ENCODE results near the gene VPS33B.

VPS33B gene

DNA sequence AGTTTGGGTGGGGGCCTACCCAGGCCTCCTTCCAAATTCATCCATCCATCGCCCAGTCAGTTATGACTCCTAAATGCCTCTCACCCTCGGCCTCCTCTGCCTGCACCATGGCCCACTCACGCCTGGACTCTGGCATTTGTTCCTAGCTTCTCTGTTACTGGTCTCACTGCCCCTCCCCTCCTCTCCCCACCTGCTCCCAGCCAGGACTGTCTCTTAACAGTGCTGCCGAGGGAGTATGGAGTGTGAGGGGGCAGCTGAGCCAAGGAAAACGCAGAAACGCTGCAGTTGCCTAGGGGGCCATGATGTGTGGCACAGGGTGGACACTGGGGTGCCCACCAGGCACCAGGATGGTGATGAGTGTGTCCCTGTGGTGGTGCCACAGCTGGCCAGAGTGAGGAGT is 64.6 kb downstream of the VPS33B start:
- DNase-seq: no peak

DNA sequence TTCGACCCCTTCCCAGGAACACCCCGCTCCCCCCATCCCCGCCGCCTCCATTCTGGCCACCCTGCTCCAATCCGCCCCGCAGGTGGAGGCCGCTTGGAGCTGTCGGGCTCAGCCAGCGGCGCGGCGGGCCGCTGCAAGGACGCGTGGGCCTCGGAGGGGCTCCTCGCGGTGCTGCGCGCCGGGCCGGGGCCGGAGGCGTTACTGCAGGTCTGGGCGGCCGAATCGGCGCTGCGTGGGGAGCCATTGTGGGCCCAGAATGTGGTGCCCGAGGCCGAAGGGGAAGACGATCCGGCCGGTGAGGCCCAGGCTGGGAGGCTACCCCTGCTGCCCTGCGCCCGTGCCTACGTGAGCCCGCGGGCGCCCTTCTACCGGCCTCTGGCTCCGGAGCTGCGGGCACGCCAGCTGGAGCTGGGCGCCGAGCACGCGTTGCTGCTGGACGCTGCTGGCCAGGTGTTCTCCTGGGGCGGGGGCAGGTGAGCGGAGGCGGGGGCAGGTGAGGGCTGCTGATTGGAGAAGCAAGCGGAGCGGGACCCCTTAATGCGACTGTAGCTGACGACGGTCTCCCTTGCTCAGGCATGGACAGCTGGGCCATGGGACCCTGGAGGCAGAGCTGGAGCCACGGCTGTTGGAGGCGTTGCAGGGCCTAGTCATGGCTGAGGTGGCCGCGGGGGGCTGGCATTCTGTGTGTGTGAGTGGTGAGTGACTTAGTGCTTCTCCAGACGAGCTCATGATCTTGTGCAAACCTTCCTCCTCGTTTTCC is 65.2 kb downstream of the VPS33B start:
- DNase-seq: no peak
- Mint-ChIP-seq H3K4me3 (peak overlapping the region; percentile 60 to 70), H3K27ac (no peak overlapping the region), H3K4me1 (ENCODE audit: low read depth in 2 of 2) (peaks cover 3 to 10% of the 10 kb centered on the region in 2 donors), H3K9me3 (no peaks in the 10 kb centered on the region), H3K36me3 (ENCODE audit: insufficient read depth) (peaks cover 19% of the 10 kb centered on the region), H3K27me3 (no peaks in the 10 kb centered on the region)
- ATAC-seq (replicated peaks): no peak

More for the DNA sequence above, 64.6 kb downstream of the VPS33B start:
- Mint-ChIP-seq H3K9me3 (no peaks in the 10 kb centered on the region), H3K27me3 (no peaks in the 10 kb centered on the region), H3K27ac (no peak overlapping the region), H3K4me3 (peak overlapping the region; percentile 60 to 70), H3K36me3 (ENCODE audit: insufficient read depth) (peaks cover 19% of the 10 kb centered on the region), H3K4me1 (ENCODE audit: low read depth in 2 of 2) (peaks cover 3 to 10% of the 10 kb centered on the region in 2 donors)
- ATAC-seq (replicated peaks): no peak

DNA sequence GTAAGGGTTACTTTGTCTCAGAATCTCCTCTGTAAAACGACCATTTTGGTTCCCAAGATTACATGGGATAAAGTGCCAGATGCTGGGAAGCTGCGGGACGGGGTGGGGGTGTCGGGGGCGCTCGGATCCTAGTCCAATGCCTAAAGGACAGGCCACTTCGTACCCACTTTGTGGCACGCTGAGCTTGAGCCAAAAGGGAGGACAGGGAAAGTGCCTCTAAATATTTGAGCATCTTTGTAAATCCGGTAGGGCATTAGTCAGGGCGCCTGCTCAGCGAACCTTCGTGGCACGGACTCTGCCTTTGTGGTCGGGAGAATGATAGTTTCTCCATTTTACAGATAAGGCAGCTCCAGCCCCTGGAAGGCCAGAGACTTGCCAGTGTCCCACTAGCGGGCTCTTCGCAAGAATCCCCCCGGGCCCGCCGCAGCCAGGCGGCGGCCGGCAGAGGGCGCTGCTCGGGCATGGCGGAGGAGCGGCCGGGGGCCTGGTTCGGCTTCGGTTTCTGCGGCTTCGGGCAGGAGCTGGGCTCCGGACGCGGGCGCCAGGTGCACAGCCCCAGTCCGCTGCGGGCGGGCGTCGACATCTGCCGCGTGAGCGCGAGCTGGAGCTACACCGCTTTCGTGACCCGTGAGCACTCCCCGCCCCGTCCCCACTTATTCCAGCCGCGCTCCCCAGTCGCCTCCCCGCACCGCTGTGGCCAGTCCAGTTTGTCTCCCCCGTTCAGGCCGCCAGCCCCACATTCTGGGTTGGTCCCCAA is 65.9 kb downstream of the VPS33B start:
- Mint-ChIP-seq H3K36me3 (ENCODE audit: insufficient read depth) (peaks cover 22% of the 10 kb centered on the region), H3K4me3 (peak overlapping the region; percentile 52 to 84), H3K27ac (no peak overlapping the region), H3K27me3 (no peaks in the 10 kb centered on the region), H3K9me3 (no peaks in the 10 kb centered on the region), H3K4me1 (ENCODE audit: low read depth in 2 of 2) (peaks cover 3 to 10% of the 10 kb centered on the region in 2 donors)
- peak; percentile 21 to 36 (median 26) for DNase-seq
- no peak for ATAC-seq (replicated peaks)

DNA sequence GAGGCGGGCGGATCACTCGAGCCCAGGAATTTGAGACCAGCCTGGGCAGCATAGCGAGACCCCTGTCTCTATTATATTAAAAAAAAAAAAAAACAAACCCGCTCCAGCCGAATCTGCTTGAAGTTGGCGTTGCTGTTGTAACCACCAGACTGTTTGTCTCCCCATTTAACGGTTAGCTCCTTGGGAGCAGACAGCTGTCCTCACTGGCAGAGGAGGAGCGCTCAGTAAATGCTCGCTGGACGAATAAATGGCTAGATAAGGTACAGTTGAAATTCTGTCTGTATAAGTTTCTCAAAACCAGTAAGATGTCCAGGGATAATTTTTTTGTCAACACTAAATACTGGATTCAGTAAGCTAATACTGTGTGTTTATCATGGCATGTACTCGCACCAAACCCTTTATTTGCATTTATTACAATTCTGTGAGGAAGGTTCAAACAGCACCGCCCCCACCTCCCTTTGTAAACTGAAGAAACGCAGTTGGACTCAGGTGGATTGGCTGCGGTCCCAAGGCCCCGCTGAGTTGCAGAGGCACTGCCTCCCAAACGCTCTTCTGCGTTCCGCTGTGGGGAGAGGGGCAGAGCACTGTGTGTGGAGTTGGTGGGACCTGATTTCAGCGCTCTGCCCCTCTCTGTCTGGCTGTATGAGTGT is 66.6 kb downstream of the VPS33B start:
- H3K4me3 Mint-ChIP-seq: peak overlapping the region; percentile 81 to 84
- no peaks in the 10 kb centered on the region for H3K9me3 Mint-ChIP-seq
- peak overlapping the region in 1 of 2 donors; percentile 86 for H3K27ac Mint-ChIP-seq
- H3K36me3 Mint-ChIP-seq (ENCODE audit: insufficient read depth): peaks cover 18% of the 10 kb centered on the region
- peaks cover 3 to 10% of the 10 kb centered on the region in 2 donors for H3K4me1 Mint-ChIP-seq (ENCODE audit: low read depth in 2 of 2)
- DNase-seq: no peak
- no peaks in the 10 kb centered on the region for H3K27me3 Mint-ChIP-seq
- ATAC-seq (replicated peaks): no peak

DNA sequence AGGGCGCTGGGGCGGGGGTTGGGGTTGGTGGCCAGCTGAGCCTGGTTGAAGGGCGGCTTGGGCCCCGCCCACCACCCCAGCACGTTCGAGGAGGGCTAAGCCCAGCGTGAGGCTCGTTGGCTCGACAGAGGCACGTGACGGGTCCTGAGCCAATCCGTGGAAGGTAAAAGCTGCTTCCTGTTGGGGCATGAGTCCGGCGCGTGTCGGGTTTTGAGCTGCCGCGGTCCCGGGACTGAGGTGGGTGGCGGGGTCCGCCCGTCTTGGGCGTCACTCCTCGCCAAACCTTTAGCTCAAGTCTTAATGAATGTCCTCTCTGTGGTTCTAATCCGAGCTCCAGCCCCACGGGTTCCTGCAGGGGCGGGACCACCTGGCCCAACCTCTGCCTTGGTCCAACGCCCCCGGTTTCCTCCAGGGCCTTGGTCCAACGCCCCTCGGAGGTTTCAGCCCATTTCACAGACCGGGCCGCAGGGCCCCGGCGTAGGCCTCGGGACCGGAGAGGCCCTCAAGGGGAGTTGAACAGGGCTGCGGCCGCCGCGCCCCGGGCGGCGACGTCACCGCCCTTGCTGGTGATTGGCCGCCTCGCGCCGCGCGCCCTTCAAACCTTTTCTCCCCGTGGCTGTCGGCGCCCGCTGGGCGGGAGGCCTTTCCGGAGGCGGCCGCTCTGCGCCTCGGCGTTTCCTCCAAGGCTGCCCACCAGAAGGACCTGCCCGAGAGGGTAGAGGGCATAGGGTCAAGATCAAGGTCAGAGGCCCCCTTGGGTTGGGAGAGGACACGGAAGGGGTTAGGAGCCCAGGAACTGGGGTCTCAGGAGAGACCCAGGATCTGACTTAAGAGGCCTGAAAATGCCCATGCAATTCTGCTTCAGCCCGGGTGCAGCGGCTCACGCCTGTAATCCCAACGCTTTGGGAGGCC is 67.4 kb downstream of the VPS33B start, which contains the start of gene RCCD1:
Gene RCCD1 (plus strand): TSS at position 173 of the 912 bp plus-strand sequence. CDS start 1,851 bp downstream, outside the sequence.
- ATAC-seq (replicated peaks) (peak; percentile 96), DNase-seq (peak; percentile 78 to 82 (median 79))
- H3K9me3 Mint-ChIP-seq: no peaks in the 10 kb centered on the region
- peak within 1 kb of the TSS; percentile 86 to 94 for H3K27ac Mint-ChIP-seq
- H3K4me1 Mint-ChIP-seq (ENCODE audit: low read depth in 2 of 2): peaks cover 3 to 10% of the 10 kb centered on the region in 2 donors
- H3K4me3 Mint-ChIP-seq: peak within 1 kb of the TSS; percentile 81 to 84
- no peaks in the 10 kb centered on the region for H3K27me3 Mint-ChIP-seq
- H3K36me3 Mint-ChIP-seq (ENCODE audit: insufficient read depth): peaks cover 15% of the 10 kb centered on the region

DNA sequence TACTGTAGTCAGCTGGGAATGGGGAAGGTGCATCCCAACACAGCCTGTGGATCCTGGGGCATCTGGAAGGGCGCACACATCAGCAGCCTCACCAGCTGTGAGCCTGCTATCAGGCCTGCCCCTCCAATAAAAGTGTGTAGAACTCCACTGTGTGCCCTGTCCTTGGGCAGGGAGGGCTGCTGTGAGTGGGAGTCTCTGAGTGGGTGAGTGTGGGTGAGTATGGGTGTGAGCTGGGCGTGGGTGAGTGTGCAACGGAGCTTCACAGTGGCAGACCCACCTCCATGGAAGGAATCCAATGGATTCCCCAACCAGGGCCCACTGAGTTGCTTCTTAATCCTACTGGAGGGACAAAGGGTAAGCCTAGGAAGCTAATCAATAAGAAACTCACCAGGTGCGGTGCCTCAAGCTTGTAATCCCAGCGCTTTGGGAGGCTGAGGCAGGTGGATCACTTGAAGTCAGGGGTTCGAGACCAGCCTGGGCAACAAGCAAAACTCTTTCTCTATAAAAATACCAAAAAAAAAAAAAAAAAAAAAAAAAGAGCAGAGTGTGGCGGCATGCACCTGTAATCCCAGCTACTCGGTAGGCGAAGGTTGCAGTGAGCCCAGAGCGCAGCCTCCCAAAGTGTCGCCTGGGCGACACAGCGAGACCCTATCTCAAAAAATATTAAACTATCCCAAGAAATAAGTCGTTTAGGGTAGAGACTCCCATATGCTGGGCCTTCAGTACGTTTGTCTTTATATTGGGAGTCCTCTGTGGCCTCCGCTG is 68.3 kb downstream of the VPS33B start:
- H3K9me3 Mint-ChIP-seq: no peaks in the 10 kb centered on the region
- H3K4me3 Mint-ChIP-seq: peak overlapping the region; percentile 81 to 84
- peak overlapping the region; percentile 86 to 94 for H3K27ac Mint-ChIP-seq
- H3K4me1 Mint-ChIP-seq (ENCODE audit: low read depth in 2 of 2): peaks cover 3 to 10% of the 10 kb centered on the region in 2 donors
- DNase-seq: no peak
- H3K36me3 Mint-ChIP-seq (ENCODE audit: insufficient read depth): peaks cover 16% of the 10 kb centered on the region
- no peak for ATAC-seq (replicated peaks)
- no peaks in the 10 kb centered on the region for H3K27me3 Mint-ChIP-seq

DNA sequence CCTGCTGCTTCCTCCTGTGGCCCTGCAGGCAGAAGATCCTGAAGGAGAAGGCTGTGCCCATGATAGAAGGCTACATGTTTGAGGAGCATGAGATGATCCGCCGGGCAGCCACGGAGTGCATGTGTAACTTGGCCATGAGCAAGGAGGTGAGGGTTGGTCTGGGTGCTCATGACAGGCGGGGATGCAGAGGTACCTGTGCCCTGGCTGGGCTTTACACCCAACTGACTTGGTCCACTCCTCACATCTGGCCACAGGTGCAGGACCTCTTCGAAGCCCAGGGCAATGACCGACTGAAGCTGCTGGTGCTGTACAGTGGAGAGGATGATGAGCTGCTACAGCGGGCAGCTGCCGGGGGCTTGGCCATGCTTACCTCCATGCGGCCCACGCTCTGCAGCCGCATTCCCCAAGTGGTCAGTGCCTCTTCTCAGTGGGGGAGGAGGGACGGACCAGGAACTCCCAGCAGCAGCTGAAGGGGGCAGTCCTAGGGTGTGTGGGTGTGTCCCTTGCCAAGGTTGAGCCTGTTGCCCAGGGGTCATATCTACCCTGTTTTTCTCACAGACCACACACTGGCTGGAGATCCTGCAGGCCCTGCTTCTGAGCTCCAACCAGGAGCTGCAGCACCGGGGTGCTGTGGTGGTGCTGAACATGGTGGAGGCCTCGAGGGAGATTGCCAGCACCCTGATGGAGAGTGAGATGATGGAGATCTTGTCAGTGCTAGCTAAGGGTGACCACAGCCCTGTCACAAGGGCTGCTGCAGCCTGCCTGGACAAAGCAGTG is 69.3 kb downstream of the VPS33B start:
- H3K4me3 Mint-ChIP-seq: peak overlapping the region in 1 of 2 donors; percentile 84
- DNase-seq: no peak

DNA sequence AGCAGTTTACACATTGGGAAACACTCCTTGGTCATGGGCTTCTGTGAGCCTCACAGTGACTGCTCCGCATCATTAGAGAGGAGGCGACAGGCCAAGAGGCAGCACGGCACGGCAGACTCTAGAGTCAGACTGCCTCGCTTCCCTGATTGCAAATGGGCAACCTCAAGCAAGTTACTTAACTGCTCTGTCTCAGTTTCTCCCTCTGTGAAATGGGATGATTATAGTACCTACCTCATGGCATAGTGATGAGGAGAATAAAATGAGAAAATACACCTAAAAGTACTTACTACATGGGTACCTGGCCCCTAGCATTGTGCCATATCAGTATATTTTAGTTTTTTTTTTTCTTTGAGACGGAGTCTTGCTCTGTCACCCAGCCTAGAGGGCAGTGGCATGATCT is 71.7 kb downstream of the VPS33B start:
- Mint-ChIP-seq H3K27ac (no peak overlapping the region), H3K36me3 (ENCODE audit: insufficient read depth) (peaks cover 37% of the 10 kb centered on the region), H3K9me3 (no peaks in the 10 kb centered on the region), H3K4me1 (ENCODE audit: low read depth in 2 of 2) (peaks cover 3 to 10% of the 10 kb centered on the region in 2 donors), H3K27me3 (no peaks in the 10 kb centered on the region), H3K4me3 (no peak overlapping the region)
- ATAC-seq (replicated peaks): no peak
- DNase-seq: no peak

More for the DNA sequence above, 69.3 kb downstream of the VPS33B start:
- Mint-ChIP-seq H3K9me3 (no peaks in the 10 kb centered on the region), H3K27ac (no peak overlapping the region), H3K36me3 (ENCODE audit: insufficient read depth) (peaks cover 26% of the 10 kb centered on the region), H3K27me3 (no peaks in the 10 kb centered on the region), H3K4me1 (ENCODE audit: low read depth in 2 of 2) (peaks cover 3 to 10% of the 10 kb centered on the region in 2 donors)
- ATAC-seq (replicated peaks): no peak

DNA sequence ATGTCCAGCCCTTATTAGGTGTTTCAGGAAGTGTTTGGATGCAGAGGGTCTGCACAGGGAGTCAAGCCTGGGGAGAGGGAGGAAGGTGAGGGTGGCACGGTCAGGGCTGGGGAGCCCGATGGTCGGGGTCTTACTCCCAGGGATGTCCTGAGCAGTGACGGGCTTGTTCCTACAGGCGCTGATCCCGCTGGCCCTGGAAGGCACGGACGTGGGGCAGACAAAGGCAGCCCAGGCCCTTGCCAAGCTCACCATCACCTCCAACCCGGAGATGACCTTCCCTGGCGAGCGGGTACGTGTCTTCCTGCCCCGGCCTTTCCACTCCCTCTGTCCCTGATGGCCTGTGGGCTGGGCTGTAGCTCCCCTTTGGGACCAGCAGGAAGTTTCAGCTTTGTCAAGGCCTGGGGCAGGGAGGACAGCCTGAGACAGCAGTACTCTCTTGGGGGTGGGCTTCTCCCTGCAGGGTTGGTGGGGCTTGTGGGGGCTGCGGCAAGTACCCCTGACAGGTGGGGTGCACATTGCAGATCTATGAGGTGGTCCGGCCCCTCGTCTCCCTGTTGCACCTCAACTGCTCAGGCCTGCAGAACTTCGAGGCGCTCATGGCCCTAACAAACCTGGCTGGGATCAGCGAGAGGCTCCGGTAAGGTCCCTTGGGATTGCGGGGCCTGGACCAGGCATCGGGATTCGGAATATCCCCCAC is 72.3 kb downstream of the VPS33B start:
- H3K4me1 Mint-ChIP-seq (ENCODE audit: low read depth in 2 of 2): peaks cover 2 to 7% of the 10 kb centered on the region in 2 donors
- H3K4me3 Mint-ChIP-seq: no peak overlapping the region
- H3K36me3 Mint-ChIP-seq (ENCODE audit: insufficient read depth): peaks cover 42% of the 10 kb centered on the region
- H3K27me3 Mint-ChIP-seq: no peaks in the 10 kb centered on the region
- H3K9me3 Mint-ChIP-seq: no peaks in the 10 kb centered on the region
- no peak for ATAC-seq (replicated peaks)
- DNase-seq: no peak
- H3K27ac Mint-ChIP-seq: no peak overlapping the region
